GM21423 (cell line): ENCODE results near the gene ARHGEF17.
A peak's percentile ranks its signal among the peaks of the same experiment; 100 is the strongest.

Experiments
- ATAC-seq: cut with Tn5 transposase; IDR thresholded peaks from one replicate; pipeline ENCODE4 v1.9.1; 2021; ENCODE audit warnings: mild to moderate bottlenecking, moderate library complexity; ENCODE audit not compliant: unreplicated experiment

ARHGEF17 gene

DNA sequence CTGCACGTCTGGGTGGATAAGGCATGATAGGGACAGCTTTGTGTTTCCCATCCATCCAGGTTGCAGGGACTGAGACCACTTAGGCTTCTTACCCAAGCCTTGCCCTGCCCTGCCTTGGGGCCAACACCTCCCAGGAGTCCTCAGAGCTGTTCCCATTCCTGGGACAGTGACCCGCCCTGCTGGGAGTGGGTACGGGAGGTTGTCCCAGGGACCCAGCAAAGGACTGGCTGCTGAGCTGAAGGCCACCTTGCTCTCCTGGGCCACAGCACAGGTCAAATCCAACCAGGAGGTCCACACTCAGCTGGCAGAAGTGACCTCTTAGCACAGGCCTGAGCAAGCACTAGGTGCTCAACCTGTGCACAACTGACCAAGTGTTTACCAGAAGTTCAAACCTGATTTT, 16.9 kb upstream of the ARHGEF17 start:
- no peak for ATAC-seq

DNA sequence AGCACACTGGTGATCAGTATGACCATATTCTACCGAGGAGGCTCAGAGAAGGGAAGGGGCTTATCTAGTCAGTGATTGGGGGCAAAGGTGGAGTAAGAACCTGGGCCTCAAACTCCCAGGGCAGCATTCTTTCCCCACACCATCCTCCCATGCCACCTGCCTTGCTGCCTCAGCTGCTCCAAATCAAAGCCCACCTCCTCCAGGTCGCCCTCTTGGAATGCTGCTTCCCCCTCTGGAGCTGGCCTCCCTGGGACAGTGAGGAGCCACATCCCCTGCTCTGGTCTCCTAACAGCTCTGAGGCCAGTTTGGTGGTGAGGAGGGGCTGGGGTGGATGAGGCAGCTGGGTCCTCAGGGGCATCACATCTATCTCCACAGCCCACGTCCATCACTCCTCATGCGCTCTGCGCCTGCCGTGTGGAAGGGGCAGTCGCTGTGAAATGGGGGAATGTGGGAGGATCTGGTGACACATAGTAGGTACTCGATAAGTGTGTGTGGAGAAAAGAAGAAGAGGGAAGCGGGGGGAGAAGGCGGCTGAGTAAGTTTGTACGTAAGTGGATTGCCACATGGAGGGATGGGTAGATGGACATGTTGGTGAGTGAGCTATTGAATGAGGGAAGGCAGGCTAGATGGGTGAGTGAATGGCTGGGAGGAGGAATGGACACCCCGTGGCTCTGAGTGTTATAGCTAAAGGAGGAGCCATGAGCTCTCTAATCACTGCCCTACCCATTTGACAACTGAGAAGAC, 16.1 kb upstream of the ARHGEF17 start:
- no peak for ATAC-seq

DNA sequence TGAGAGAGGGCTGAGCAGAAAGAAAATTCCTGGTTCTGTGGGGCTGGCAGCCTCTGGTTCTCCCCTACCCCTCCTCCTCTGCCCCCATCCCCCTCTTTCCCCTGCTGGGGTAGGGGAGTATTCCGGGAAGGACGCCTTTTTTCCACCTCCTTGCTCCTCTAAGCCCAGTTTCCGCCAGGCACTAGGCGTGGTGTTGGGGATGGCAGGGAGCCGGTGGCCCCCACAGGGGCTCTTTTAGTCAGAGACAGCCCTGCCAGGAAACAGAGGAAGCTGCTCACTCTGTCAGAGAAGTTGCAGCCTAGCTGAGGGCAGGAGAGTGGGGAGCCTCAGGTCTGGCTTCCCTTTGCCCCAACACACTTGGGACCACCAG, 15.6 kb upstream of the ARHGEF17 start:
- ATAC-seq: no peak

DNA sequence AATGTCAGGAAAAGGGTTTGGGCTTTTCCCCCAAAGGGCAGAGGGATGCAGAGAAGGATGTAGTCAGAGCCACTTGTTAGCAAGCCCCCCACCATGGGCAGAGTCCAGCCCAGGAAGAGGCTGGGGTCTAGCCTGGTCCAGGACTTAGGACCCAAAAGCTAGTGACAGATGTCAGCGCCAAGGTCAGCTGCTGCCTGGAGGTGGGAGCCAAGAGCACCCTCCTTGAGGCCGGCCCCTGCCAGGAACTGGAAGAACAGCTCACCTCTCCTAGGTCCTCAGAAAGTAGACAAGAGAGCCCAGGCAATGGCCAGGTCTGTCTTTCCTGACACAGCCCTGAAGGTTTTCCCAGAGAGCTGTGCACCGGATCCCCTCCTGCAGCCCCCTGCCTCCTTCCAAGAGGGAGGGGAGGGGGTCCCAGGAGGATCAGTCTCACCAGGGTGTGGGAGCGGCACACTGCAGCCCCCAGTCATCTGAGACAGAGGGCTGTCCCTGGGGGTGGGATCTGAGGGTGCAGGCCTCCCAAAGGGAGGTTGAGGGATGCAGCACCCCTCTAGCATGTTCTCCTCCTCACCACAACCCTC, 14.6 kb upstream of the ARHGEF17 start:
- ATAC-seq: no peak

DNA sequence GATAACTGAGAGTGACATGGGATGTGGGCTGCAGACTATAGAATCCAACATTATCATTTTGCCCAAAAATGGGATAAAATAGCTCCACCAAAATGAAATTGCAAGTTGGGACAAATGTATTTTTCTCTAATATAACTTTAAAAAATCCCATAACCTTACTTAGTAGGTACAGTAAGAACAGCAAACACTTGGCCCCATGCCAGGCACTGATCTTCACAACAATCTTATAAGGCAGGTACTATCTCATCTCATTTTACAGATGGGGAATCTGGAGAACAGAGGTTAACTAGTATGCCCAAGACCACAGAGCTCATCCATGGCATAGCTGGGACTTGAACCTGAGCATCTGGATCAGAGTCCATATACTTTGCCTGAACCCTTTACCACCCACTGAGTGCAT, 13.5 kb upstream of the ARHGEF17 start:
- ATAC-seq: no peak

DNA sequence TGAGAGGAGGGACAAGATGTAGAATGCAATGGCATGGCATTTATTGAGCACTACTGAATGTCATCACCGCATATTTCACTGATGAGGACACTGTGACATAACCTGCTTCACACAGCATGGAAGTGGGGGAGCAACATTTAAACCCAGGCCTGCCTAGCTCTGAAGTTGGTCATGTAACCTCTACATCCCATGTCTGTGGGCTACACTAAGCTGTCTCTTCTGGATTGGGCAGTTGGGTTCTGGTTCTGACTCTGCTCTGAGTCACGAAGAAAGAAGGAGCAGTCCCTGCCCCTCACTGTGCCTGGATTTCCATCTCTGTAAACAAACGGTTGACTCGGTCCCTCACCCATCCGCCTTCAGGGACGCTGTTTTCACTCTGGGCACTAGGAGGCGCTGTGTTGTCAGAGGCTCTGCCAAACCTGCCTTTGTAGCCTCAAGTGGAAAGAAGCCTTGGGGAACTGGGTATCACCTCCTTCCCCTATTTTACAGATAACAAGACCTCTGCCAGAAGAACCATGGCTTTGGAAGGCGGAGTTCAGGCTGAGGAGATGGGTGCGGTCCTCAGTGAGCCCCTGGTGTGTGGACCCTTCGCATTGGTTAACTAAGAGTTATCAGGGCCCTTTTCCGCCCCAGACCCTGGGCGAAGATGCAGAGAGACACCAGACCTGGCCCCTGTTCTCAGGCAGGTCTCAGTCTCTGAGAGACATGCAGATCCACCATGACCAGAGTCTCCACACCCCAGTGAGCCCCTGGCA, 12.7 kb upstream of the ARHGEF17 start:
- ATAC-seq: peak; percentile 52

DNA sequence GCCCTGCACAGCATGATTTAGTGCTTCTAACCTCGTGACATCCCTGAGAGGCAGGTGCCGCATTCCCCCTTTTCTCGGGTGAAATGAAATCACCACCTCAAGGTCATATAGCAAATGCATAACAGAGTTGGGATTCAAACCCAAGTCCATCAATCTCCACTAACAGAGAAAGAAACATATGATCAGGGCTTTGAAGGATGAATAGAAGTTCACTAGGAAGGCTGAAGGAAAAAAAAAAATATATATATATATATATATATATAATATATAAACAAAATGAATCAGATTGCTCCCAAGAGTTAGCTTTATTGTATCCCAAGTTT, 12.1 kb upstream of the ARHGEF17 start:
- no peak for ATAC-seq

DNA sequence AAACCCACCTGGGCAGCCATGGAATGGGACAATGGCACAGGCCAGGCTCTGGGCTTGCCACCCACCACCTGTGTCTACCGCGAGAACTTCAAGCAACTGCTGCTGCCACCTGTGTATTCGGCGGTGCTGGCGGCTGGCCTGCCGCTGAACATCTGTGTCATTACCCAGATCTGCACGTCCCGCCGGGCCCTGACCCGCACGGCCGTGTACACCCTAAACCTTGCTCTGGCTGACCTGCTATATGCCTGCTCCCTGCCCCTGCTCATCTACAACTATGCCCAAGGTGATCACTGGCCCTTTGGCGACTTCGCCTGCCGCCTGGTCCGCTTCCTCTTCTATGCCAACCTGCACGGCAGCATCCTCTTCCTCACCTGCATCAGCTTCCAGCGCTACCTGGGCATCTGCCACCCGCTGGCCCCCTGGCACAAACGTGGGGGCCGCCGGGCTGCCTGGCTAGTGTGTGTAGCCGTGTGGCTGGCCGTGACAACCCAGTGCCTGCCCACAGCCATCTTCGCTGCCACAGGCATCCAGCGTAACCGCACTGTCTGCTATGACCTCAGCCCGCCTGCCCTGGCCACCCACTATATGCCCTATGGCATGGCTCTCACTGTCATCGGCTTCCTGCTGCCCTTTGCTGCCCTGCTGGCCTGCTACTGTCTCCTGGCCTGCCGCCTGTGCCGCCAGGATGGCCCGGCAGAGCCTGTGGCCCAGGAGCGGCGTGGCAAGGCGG, 11.4 kb upstream of the ARHGEF17 start:
- ATAC-seq: no peak

DNA sequence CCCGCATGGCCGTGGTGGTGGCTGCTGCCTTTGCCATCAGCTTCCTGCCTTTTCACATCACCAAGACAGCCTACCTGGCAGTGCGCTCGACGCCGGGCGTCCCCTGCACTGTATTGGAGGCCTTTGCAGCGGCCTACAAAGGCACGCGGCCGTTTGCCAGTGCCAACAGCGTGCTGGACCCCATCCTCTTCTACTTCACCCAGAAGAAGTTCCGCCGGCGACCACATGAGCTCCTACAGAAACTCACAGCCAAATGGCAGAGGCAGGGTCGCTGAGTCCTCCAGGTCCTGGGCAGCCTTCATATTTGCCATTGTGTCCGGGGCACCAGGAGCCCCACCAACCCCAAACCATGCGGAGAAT, 10.9 kb upstream of the ARHGEF17 start:
- no peak for ATAC-seq

DNA sequence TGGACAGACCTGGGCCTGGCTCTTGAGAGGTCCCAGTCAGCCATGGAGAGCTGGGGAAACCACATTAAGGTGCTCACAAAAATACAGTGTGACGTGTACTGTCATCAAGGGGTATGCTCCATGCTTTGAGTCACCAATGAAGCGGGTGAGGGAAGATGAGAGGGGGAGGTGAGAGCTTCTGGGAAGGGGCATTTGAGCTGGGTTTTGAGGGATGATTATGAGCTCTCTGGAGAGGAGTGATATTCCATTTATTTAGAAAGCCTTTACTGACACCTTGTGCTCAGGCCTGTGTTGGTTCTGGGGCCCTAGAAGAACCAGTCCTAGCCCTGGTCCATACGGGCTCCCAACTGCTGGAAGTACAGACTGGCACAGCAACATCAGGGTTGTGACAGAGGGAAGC, 10.4 kb upstream of the ARHGEF17 start:
- ATAC-seq: no peak

DNA sequence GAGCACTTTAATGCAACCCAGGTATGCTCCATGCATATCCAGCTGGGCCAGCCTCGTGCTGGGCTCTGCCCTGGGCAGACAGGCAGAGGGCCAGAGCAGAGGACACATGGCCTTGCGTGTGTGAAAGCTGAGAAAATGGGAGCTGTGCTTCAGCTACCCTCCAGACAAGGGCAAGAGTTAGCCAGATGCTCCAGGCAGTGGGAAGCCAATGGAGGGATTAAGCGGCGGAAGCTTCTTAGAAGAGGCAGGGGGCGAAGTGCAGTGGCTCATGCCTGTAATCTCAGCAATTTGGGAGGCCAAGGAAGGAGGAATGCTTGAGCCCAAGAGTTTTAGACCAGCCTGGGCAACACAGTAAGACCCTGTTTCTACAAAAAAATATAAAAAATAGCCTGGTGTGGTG, 9.8 kb upstream of the ARHGEF17 start:
- no peak for ATAC-seq

DNA sequence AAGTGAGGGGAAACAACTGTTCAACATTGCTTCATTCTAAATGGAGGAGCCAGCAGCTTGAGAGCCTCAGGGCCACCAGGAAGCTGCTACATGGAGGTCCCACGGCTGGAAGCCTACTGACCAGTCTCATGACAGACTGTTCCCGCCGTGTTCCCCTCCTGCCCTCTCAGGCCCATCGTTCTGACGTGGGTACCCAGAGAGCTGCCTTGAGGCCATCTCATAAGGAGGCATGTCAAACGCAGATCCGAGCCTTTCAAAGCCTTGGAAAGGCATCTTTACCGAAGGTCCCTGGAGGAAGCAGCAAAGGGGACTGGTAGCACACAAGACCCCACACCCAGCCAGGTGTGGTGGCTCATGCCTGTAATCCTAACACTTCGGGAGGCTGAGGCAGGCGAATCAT, 8.3 kb upstream of the ARHGEF17 start:
- ATAC-seq: no peak

DNA sequence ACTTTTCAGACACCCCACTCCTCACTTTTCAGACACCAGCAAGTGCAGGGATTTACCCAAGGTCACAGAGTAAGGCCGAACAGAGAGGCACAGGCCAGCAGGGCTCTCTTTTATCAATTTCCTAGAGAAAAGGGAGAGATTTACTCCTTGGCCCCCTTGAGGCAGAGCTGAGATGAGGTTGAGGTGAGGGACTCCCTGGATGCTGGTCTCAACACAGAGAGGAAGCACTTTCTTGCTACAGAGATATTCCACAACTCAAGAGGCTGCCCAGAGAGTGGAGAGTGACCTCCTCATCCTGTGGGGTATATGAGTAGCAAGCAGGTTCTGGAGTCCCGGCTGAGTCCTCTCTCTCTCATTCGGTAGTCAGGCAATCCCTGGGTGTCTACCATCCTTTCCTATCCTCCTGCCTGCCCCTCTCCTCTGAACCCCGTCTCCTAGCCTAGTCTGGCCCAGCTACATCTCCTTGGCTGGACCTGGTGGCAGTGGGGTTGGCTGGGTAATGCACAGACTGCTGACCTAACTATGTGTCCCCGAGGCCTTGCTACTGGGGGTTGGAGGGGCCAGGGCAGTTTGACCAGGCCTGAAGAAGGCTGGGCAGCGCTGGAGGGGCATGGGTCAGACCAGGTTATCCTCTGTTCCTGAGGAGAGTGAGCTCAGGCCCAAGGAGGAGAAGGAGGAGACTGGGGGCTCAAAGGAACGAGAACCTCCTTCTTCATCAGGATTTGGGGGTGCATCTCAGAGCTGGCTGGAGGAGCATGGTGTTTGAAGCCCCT, 1.8 kb upstream of the ARHGEF17 start:
- ATAC-seq: no peak

DNA sequence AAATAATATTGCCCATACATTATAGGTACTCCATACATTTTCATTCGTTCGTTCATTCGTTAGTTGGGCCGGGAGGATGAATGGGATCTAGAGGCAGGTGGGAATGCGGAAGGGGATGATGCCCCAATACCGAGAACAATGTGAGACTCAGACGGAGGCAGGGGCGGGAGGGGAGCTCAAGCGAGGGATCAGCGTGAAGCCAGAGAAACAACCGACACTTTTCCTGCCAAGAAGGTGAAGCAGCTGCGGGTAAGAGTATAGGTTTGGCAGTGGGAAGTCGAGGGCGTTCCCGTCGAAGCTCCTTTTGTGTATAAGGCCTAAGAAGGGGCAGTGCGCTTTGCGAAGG, 1.1 kb upstream of the ARHGEF17 start:
- no peak for ATAC-seq

DNA sequence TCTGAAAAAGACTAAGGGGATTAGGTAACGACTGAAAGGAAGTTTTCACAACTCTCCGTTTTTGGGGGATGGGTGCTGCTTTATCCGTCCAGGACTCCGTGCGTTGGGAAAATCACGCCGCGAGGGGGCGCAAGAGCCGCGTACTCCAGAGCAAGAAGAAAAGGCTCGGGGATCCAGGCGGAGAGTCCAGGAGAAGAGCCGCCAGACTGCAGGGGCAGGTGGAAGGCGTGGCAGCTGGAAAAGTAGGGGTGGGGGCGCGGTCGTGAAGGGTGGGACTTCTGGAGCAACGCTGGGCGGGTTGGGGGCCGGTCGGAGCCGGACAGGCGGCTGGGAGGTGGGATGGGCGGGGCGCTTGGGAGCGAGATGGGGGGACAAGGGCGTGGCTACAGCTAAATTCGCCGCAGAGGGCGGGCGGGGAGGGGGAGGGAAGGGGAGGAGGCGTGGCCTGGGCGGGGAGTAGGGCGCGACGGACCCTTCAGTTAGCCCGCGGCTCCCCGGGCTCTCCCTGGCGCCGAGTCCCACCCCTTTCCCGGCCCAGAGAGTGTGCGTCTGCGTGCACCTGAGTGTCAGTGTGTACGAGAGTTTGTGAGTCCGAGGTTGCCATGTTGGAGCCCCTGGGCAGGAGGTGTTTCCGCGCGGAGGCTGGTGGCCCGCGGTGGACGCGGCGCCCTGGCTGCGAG, 613 bp upstream of the ARHGEF17 start:
- peak; percentile 61 for ATAC-seq

DNA sequence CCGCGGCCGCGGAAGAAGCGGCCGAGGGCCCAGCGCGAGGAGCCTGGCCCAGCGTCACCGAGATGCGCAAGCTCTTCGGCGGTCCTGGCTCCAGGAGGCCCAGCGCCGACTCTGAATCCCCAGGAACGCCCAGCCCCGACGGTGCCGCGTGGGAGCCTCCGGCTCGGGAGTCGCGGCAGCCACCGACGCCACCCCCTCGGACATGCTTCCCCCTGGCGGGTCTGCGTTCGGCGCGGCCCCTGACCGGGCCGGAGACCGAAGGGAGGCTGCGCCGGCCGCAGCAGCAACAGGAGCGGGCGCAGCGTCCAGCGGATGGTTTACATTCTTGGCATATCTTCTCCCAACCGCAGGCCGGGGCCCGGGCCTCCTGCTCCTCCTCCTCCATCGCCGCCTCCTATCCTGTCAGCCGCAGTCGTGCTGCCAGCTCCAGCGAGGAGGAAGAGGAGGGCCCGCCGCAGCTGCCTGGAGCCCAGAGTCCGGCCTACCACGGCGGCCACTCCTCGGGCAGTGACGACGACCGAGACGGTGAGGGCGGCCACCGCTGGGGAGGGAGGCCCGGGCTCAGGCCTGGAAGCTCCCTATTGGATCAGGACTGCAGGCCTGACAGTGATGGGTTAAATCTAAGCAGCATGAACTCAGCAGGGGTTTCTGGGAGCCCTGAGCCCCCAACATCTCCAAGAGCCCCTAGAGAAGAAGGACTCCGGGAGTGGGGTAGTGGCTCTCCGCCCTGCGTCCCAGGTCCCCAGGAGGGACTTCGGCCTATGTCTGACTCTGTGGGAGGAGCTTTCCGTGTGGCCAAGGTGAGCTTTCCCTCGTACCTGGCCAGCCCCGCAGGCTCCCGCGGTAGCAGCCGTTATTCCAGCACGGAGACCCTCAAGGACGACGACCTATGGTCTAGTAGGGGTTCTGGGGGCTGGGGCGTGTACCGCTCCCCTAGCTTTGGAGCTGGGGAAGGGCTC, 1.2 kb downstream of the ARHGEF17 start:
- ATAC-seq: no peak

DNA sequence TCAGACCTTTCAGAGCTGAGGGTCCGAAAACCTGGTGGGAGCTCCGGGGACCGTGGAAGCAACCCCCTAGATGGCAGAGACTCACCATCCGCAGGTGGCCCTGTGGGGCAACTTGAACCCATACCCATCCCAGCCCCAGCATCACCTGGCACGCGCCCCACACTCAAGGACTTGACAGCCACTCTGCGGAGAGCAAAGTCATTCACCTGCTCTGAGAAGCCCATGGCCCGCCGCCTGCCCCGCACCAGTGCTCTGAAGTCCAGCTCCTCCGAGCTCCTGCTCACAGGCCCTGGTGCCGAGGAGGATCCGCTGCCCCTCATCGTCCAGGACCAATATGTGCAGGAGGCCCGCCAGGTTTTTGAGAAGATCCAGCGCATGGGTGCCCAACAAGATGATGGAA, 2.0 kb downstream of the ARHGEF17 start:
- no peak for ATAC-seq

DNA sequence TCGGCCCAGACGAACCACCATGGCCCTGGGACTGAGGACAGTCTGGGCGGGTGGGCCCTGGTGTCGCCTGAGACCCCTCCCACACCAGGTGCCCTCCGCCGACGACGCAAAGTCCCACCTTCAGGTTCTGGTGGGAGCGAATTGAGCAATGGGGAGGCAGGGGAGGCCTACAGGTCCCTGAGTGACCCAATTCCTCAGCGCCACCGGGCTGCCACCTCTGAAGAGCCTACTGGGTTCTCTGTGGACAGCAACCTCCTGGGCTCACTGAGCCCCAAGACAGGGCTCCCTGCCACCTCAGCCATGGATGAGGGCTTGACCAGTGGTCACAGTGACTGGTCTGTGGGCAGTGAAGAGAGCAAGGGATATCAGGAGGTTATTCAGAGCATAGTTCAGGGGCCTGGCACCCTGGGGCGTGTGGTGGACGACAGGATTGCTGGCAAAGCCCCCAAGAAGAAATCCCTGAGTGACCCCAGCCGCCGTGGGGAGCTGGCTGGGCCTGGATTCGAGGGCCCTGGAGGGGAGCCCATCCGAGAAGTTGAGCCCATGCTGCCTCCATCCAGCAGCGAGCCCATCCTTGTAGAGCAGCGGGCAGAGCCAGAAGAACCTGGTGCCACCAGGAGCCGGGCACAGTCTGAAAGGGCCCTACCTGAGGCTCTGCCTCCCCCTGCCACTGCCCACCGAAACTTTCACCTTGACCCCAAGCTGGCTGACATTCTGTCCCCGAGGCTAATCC, 2.8 kb downstream of the ARHGEF17 start:
- no peak for ATAC-seq

DNA sequence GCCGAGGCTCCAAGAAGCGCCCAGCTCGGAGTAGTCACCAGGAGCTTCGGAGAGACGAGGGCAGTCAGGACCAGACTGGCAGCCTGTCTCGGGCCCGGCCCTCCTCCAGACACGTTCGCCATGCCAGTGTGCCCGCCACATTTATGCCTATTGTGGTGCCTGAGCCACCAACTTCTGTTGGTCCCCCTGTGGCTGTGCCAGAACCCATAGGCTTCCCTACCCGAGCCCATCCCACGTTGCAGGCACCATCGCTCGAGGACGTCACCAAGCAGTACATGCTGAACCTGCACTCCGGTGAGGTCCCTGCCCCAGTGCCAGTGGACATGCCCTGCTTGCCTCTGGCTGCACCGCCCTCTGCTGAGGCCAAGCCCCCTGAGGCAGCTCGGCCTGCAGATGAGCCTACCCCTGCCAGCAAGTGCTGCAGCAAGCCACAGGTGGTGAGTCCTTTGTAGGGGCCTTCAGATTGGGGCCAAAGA, 3.4 kb downstream of the ARHGEF17 start:
- no peak for ATAC-seq
